Measurements from ENCODE around the gene AKAP9. TPM values are rescaled to one million over a fixed set of nuclear protein-coding genes. Genes with fewer than 3 reads are reported as not detected.
"Not testable (repeated sequence)": the region's sequence is repeated elsewhere in the genome, so short reads cannot be mapped to it uniquely, and the experiment has no call there.

The AKAP9 gene
- polyA plus RNA-seq, 4 donors: 74.0 to 93.3 (median 80.9) TPM

- no peak for DNase-seq (ENCODE audit: low read depth in 4 of 4, low spot score in 3 of 4)
Observed at GRCh38 chr7:92119213-92119759, 178.6 kb downstream of the AKAP9 start.

DNA sequence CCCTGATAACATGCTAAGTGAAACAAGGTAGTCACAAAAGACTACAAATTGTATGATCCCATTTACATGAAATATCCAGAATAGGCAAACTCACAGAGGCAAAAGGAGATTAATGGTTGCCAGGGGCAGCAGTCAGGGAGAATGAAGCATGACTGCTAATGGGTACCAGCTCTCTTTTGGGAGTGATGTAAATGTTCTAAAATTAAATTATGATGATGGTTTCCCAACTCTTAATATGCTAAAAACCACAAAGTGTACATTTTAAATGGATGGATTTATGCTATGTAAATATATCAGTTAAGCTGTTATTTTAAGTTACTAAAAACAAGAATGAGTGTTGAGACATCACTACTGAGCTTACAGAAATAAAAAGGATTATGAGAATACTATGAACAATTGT, 181.0 kb downstream of the AKAP9 start:
- DNase-seq (ENCODE audit: low read depth in 4 of 4, low spot score in 3 of 4): no peak

DNA sequence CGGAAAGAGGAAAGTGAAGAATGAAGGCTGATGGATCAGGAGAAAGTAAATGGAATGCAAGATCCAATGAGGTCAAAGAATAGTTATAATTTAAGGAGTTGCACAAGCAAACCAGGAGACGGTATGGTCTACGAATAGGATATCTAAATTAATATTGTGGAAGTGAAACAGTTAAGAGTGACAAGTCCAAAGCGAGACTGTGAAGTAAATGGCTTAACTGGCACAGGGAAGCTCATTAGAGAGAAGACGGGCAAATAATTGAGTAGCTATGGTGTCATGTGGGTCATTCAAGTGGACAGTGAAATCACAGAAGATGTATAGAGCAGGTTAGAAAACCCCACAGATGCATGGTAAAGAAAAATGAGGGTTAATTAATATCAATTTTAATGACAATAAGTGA, 190.4 kb downstream of the AKAP9 start:
- no peak for DNase-seq (ENCODE audit: low read depth in 4 of 4, low spot score in 3 of 4)

DNA sequence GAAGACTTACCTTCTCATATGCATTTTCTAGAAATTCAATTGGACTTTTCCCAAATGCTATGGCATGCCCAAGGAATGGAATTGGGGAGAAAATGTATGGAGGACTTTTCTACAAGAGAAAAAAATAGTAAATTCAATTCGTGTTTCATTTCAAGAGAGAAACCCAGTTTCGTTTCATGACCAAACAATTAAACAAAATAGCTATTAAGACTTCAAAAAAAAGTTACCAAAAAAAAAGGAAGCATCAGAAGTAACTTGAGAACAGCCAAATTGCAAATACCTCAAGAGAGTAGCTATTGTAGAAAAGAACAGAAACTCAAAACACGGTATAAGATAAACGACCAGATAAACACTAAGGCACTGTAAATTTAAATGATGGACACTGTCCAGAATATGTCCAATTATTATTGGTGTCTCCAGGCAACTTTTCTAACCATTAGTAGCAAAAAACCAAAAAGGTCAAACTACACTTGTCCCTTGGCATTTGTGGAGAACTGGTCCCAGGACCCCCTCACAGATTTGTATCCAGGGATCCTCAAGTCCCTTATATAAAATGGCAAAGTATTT, 191.2 kb downstream of the AKAP9 start:
- no peak for DNase-seq (ENCODE audit: low read depth in 4 of 4, low spot score in 3 of 4)

GRCh38 chr7:92133133-92133736, 192.6 kb downstream of the AKAP9 start:
- DNase-seq (ENCODE audit: low read depth in 4 of 4, low spot score in 3 of 4): no peak

DNA sequence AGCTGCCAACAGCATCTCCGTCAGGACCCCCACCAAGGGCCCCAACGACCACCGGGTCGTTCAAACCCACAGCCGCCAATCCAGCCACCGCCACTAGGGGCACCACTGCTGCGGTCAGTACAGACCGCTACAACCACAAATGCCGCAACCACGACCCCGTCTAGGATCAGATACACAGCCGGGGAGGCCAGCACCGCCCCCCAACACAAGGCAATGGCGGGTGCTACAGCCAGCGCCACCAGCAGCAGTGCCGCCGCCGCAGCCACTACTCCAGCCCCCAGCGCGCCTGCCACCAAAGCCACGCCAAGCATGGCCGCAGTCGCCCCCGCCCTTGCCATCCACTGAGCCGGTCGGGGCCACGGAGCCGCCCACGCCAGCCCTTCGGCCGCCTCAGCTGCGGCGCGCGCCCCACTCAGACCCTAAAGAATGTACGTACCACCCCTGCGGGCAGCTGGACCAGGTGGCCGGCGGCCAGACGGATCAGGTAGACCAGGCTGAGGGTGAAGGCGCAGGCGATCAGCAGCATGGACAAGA, 193.1 kb downstream of the AKAP9 start:
- DNase-seq (ENCODE audit: low read depth in 4 of 4, low spot score in 3 of 4): peak; percentile 56 to 70 (median 62)

DNA sequence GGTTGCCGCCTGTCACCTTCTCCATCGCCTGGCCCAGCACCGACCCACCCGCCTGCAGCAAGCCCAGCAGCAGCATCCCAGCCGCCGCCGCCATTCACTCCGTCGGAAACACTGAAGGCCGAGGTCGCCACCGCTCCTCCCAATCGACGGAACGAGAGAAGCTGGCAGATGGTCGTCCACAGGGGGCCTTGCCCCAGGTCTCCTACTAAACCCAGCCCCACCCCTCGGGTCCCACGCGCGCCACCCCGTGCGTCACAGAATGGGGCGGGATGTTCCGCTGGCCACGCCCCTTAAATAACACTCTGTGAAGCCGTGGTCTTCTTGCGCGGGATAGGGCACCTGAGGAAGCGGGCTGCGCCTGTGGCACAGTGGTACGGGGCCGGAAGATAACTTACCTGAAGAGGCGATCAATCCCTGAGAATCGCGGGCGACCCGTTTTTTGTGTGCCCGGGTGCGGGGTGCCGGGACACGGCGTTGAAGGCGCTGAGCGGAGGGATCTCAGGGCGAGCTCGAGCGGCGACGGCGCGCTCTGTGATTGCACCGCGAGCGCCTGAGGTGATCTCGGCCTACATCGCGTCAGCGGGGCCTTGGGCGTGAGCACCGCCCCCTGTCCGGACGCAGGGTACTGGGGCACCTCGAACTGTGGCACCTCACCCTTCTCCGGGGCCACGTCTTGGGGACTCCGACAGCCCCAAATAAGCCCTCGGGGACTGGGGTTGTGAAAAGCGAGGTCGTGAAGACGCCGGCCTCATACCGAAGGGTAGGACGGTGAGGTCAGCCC, 193.8 kb downstream of the AKAP9 start, which contains the start of gene CYP51A1:
CYP51A1 (minus strand) TSS at position 207 of the 781 bp plus-strand sequence; CDS start at position 94, 113 bp downstream.
- peak; percentile 90 to 98 (median 92) for DNase-seq (ENCODE audit: low read depth in 4 of 4, low spot score in 3 of 4)

DNA sequence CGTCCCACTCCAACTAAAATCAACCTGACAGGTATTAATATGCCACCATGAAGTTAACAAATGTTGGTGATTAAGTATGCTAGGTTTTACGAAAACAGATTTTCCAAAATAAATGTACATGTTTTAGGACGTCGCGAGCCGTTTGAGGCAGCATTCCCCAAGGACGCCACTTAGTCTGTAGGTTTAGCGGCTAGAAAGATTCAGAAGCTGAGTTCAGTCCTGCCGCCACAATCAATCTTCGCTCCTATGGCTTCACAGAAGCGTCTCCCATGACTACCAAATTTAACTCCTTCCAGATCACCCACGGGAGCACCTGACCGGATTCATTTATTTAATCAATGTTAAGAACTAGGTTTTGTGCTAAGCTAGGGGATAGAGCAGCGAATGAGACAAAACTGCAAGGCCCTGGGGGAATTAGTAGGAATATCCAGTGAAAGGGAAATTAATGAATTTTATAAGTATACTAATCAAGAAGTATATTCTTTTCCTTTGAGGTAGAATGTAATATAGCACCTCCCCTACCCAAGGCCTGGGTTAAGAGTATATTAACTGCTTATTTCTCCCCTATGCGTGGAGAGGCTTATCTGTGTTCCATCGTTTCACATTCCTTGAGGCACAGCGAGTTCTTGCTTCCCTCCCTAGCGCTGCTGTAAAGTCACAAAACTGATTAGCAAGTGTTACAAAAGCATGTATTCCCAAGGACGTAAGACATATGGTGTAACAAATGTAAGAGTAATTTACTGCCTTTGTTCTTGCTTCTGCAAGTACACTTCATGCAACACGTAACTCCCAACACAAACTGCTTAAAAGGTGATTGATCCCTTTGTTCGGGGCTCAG, 194.6 kb downstream of the AKAP9 start:
- DNase-seq (ENCODE audit: low read depth in 4 of 4, low spot score in 3 of 4): peak in 3 of 4 donors; percentile 30 to 38 (median 33)

DNA sequence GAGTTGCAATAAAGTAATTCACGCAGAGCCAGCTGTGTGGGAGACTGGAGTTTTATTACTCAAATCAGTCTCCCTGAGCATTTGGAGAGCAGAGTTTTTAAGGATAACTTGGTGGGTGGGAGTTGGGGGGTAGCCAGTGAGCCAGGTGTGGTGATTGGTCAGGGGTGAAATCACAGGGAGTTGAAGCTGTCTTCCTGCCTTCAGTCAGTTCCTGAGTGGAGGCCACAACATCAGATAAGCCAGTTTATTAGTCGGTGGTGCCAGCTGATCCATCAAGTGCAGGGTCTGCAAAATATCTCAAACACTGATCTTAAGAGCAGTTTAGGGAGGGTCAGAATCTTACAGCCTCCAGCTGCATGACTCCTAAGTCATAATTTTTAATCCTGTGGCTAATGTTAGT, 196.9 kb downstream of the AKAP9 start:
- DNase-seq (ENCODE audit: low read depth in 4 of 4, low spot score in 3 of 4): peak; percentile 37 to 66 (median 54)

DNA sequence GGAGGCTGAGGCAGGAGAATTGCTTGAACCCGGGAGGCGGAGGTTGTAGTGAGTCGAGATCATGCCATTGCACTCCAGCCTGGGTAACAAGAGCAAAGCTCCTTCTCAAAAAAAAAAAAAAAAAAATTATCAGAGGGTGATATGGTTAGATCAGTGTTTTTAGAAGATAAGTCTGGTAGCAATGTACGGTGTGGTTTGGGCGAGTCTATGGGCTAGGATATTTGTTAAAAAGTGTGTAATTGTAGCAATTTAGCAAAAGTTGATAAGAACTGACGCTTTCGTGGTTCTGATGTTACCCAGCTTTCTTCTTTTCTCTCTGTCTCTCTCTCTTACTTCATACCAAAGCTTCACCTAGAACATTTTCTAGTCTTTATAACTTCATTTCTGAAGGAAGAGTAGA, 200.5 kb downstream of the AKAP9 start:
- no peak for DNase-seq (ENCODE audit: low read depth in 4 of 4, low spot score in 3 of 4)

- DNase-seq (ENCODE audit: low read depth in 4 of 4, low spot score in 3 of 4): not testable (repeated sequence)
Observed at GRCh38 chr7:92142791-92143190, 202.1 kb downstream of the AKAP9 start.

- not testable (repeated sequence) for DNase-seq (ENCODE audit: low read depth in 4 of 4, low spot score in 3 of 4)
Observed at GRCh38 chr7:92143192-92143880, 202.7 kb downstream of the AKAP9 start.

DNA sequence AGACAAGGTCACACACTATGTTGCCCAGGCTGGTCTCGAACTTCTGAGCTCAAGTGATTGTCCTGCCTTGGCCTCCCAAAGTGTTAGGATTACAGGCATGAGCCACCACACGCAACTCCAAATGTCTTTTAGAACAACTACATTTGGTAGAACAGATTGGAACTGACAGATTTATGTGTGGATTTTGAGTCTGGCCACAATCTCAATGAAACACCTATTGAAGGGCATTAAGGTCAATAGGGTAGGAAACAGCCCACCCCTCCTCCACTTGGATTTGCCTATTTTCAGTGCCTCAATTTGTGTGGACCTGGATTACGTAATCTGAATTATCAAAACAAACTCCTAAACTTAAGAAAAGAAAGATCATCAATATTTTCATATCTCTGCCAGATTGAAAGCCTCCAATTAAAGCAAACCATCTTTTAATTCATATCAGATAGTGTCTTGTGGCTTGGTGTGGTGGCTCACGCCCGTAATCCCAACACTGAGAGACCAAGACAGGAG, 209.1 kb downstream of the AKAP9 start:
- DNase-seq (ENCODE audit: low read depth in 4 of 4, low spot score in 3 of 4): no peak

GRCh38 chr7:92150450-92151017, 209.9 kb downstream of the AKAP9 start:
- no peak for DNase-seq (ENCODE audit: low read depth in 4 of 4, low spot score in 3 of 4)

GRCh38 chr7:92155108-92155739, 214.6 kb downstream of the AKAP9 start:
- no peak for DNase-seq (ENCODE audit: low read depth in 4 of 4, low spot score in 3 of 4)

DNA sequence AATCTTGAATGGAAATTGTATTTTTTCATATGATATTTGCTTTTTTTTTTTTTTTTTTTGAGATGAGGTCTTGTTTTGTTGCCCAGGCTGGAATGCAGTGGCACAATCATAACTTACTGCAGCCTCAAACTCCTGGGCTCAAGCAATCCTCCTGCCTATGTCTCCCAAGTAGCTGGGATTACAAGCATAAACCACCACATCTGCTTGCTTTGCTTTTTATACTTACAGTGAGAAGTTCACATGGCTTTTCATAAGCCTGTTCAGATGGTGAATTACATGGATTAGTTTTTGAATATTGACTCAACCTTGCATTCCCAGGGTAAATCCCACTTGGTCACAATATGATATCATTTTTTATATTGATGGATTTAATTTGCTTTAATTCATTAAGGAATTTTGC, 216.3 kb downstream of the AKAP9 start:
- no peak for DNase-seq (ENCODE audit: low read depth in 4 of 4, low spot score in 3 of 4)

DNA sequence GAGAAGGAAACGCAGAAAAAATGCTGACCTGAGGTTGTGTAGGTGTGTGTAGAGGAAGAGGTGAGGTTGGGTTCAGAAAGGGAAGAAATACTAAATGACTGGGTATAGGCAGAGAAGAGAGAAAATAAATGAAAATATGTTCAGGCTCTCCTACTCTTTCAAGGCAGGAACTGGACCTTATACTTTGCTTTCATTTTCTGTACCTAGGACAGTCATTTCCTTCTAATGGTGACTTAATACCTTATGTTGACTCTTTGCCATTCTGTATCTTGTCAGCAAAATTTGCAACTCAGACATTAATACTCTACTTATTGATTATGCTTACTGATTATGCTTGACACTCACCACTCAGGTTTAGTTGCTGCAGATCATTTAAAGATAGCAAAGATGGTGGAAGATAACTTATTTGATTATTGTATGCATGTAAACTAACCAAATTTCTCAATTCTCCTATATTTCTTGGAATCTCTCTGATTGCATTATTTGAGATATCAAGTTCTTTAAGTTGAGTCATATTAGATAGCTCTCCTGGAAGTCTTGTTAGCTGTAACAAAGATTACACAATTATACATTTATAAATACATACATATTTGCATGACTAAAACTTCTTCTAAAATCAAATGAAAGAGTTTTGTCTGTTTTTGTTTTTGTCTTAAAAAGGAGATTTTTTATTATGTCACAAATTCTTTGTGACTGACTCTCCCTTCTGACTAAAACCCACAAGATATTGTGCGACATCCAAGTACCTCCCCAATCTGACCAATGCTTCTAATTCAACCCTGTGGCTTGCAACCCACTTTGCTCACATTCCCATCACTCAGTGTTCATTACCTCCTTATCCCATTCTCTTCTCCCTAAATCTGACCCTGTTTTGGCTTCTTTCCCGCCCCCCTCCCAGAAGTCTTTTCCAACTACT, 218.3 kb downstream of the AKAP9 start:
- DNase-seq (ENCODE audit: low read depth in 4 of 4, low spot score in 3 of 4): no peak
